ENCODE measurements around the gene HOXA3.
A peak's percentile ranks its signal among the peaks of the same experiment; 100 is the strongest.

The HOXA3 gene

DNA sequence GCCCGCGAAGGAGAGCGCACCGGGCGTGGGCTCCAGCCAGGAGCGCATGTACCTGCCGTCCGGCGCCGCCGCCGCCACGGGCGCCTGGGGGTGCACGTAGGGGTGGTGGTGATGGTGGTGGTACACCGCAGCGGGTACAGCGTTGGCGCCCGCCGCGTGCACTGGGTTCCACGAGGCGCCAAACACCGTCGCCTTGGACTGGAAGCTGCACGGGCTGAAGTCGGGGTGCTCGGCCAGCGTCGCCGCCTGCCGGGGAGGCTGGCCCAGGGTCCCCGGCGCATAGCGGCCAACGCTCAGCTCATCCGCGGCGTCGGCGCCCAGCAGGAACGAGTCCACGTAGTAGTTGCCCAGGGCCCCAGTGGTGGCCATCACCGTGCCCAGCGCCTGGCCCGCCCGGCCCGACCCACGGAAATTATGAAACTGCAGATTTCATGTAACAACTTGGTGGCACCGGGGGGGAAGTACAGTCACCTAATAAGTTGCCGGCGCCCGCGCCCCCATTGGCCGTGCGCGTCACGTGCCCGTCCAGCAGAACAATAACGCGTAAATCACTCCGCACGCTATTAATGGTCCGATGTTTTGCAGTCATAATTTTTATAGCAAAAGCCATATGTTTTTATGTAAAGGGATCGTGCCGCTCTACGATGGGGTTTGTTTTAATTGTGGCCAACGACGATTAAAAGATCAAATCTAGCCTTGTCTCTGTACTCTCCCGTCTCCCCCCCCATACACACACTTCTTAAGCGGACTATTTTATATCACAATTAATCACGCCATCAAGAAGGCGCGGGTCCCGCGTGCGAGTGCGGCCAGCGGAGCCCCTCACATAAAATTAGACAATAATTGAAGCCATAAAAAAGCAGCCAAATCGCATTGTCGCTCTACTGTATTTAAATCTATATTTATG is 13.0 kb upstream of the HOXA3 start, which contains the start of gene HOXA9:
Gene HOXA9, minus strand, starts transcription at position 449 of the 907 bp plus-strand sequence. Its CDS starts 80 bp downstream, at position 369.
- DNase-seq, result no peak

DNA sequence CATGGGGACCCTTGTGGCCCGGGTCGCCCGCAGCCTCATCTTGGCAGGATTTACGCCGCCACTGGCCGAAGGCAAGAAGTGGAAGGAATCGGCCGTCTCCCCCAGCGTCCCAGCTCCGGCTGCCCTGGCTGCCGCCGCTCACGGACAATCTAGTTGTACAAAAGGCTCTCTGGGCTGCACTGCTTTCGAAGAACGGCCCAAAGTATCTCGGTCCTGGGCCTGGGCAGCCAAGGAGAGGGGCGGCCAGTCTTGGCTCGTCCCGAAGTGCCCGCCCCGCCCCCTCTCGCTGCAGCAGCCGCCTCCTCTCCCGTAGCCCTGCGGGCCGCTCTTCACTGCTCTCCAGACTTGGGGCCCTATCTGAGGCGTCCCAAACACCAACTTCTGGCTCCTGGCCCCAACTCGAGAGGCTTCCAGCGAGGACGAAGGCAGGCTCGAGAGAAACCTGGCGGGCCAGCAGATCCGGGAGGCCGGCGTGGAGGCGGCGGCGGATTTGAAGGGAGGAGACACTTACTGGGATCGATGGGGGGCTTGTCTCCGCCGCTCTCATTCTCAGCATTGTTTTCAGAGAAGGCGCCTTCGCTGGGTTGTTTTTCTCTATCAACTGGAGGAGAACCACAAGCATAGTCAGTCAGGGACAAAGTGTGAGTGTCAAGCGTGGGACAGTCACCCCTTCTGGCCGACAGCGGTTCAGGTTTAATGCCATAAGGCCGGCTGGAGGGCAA is 12.1 kb upstream of the HOXA3 start:
- no peak for DNase-seq

DNA sequence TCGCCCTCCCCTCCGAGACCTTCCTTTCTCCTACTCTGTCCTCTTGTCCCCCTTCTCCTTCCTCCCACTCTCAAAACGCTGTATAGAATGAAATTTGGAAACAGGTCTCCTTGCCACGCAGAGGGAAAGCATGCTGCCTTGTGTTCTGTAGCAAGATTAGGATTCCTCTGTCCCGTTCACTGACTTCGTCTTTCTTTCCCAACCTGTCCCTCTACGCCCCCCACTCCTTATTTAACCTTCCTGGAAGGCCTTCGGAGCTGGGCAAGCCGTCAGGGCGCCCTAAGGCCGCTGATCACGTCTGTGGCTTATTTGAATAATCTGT is 11.6 kb upstream of the HOXA3 start:
- no peak for DNase-seq

DNA sequence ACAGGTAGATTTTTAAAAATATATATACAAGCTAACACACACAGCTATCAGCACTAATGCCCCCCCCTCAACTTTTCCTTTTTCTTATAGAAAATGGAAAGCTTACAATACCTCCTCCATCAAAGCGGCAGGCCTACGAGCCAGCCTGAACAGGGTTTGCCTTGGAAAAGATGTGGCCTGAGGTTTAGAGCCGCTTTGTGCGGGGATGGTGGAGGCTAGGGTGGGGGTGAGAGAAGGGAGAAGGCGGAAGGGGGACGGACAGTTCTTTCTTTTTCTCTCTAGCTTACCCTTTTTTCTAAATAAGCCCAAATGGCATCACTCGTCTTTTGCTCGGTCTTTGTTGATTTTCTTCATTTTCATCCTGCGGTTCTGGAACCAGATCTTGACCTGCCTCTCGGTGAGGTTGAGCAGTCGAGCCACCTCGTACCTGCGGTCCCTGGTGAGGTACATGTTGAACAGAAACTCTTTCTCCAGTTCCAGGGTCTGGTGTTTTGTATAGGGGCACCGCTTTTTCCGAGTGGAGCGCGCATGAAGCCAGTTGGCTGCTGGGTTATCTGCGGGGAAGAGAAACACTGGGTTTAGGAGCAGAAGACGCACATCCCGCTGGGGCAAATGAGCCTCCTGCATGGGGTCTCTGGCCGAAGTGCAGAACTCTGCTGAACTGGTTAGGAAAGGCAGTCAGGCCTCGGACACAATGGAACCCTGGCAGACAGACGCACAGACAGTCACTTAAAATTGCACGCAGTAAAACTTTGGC is 11.1 kb upstream of the HOXA3 start:
- no peak for DNase-seq

DNA sequence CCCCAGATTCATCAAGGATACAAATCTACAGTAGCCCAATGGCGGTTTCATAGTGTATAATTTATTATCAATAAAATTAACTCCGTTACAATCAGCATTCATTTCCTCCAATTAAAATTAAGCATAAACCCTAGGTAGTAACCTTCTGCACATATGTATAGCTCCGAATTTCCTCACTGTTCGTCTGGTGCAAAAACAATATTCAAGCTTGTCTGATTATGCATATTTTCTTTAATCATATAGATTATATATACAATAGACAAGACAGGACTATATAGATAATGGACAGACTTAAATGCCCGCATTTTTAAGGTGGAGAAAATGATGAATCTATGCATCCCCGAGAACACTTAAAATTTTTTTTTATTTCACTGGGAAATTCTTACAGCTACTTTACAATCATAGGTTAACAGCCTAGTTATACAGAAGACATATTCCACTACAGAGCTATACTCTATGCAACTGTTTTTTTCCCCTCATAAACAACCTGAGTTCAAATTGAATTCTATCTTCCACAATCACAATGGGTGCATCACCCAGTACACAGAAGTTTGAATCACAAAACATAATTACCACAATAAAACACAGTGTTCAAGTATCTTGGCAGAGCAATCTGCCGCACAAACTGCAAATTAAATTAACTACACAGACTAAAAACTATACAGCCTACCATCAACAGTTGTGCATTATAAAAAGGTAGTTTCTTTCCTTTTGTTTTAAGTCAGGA is 10.3 kb upstream of the HOXA3 start:
- DNase-seq, result no peak

DNA sequence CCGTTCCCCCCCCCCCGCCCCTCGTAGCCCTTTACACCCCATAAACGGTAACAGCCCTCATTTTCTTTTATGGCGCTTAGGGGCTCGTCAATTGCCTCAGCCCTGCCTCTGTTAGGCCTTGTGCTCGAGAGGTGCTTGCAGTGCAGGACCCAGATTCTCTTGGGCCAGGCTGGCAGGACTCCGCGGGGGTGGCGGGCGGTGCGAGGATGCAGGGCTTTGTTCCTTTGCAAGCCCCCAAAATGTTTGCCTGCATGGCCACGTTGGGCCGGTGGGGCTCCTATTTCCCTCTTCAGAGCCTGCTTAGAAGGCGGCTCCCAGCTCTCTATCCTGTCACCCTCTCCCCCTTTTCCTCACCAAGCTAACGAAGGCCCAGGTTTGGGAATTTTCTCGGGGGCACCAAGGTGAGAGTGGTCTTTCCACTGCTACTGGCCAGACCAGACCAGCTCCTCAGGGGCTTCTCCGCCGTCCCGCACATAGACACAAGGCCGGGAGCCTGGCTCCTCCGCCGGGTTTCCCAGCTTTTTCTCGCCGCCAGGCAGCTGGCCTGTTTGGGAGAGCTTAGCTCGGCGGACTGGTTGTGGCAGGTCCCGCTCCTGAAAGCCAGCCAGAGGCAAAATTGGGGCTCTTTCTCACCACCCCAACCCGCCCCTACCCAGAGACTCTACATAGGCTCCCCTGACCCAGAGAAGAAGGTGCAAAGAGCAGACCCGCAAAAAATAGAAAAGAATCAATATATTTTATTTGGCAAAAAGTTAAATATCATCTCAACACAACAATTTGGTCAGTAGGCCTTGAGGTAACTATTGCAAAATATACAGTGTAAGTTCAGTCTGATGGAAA is 9.6 kb upstream of the HOXA3 start:
- no peak for DNase-seq

DNA sequence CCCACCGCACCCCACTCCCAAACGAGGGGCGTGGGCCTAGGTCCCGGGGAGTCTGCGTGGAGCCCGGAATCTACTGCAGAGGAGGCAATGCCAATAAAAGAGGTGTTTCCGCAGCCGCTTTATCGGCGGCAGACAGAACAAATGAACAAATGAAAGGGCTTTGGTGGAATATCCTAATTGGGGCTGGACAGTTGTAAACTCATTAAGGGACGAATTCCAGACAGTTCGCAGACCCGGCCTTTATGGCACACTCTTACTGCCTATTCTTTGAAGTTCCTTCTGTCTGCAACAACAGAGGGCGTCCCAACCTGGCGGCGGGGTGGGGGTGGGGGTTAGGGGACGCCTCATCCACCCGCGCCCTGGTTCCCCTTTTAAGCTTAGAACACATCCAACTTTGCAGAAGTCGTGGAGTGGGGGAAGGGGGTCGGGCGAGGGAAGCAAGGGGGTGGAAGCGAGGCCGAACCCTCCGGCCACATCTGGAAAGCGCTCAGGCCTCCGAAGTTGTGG is 8.9 kb upstream of the HOXA3 start:
- no peak for DNase-seq

DNA sequence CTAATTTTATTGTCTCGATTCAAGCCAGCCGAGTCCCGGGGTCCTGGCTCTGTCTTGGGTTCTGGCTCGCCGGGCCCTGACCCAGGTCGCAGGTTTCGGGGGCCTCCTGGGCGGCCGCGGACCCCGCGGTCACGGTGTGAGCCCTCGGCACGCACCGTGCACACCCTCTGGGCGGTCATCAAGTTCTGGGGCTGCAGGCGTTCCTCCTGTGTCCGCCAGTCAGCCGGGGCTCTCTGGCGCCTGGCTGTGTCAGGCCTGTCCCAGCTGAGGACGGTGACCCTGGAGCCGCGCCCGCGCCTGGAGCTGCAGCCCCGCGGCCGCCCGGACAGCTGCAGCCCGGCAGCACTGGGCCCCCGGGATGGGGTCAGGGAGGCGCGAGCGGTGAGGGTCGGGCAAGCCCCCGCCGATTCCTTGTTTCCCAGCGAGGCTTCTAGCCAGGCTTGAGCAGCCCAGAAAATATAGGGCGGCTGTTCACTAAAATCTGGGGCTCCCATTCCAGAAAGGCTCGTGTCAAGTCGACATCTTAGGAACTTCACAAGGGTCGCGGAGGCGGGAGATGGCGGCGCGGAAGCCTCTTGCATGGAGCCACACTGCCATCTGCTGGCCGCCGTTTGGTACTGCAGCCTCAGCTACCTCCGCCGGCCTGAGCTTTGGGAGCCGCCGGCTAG is 8.3 kb upstream of the HOXA3 start:
- DNase-seq, result peak; percentile 70

DNA sequence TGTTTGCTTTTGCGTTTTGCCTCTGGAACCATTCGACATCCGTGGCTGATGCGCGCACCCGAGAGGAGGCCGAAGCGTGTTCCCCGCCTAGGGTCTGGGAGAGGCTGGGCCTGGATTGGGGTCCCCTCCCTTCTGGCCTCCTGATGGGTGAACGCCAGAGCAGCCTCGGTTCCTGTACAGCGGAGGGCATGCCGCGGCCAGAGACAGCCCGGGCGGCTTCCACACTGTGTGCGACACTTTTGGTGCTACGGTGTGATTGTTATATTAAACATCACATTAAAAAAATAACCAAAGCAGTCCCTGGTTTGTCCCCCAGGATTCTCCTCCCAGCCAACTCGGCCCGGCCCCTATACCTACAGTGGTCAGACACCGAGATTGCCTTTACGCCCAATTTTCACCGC is 7.8 kb upstream of the HOXA3 start:
- no peak for DNase-seq

- DNase-seq, result no peak
These were observed 7.1 kb upstream of the HOXA3 start for GRCh38 chr7:27159266-27160144.

DNA sequence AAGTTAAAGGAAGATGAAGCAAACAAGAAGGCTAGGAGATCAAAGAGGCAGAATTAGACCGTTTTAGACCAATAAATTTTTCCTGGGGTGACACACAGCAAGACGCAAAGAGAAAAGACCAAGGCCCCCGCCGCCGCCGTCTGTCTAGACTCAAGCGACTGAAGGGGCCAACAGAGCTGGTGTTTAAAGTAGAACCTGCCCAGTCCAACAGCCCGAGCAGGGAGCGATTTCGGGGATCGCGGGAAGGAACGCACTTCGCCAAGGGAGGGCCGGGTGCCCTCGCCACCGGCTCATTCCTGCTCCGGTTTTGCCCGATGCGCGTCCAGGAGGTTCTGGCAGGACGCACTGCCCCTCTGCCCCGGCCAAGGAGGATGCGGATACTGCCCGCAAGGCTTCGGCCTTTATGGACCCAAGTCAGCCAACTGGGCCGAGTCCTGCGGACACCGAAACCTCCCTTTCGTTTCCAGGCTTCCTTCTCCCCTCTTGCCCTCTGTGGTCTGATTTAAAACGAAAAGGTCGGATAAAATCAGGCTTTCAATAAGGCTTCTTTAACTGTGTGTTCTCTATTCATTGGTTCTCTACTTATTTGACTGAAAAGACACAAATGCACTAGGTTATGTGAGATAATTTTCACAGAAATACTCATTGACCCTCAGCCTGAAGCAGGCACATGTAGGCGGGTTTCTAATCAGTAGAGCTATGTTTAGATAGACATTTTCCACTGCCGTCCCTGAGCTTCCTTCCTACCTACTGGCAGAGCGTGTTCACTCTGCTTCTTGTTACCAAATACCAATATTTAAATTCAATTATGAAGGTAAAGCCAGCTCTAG is 6.3 kb upstream of the HOXA3 start:
- no peak for DNase-seq

DNA sequence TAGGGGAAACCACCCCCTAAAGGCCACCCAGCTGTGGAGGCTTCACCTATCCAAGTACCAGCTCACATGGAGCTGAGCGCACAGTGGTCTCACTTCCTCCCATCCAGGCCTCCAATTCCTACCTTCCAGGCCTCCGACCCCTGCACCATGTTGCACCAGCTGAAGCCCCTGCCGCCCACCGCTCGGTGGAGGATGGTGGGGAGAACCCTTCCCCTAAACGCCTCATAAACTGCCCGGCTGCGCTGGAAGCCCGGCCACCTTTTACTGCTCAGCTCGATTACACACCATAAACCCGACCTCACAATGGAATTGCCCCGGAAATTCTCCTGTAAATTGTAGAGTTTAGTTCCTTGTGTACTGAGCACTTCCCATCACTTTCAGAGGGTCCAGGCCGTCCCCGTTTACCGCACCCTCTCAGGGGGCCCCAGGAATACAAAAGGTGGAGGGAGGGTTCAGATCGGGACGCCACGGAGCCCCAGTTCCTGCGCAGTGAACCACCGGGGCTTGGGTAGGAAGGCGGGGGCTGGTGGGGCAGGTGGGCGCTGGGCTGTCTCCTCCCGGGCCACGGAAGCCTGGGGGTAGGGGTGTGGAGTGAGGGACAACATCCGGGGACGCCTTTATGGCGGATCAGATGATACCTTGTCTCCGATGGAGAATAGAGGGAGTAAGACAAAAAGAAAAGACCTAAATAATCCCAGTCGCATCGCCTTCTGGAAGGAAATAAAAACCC is 5.5 kb upstream of the HOXA3 start:
- no peak for DNase-seq

- DNase-seq, result no peak
These were observed 4.7 kb upstream of the HOXA3 start for GRCh38 chr7:27156916-27157701.

DNA sequence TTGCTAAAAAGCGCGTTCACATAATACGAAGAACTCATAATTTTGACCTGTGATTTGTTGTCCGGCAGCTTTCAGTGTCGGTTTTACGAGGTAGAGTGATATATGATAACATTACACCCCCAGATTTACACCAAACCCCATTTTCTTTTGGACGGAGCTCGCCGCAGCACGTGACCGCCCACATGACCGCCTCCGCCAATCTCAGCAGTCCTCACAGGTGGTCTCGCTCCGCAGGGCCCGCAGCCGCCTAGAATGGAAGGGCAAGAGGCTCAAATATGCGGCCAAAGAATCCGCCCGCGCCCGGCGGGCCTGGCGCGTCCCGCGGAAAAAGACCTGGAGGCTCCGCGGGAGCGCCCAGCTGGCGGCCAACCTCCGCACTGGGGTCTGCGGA is 4.1 kb upstream of the HOXA3 start, which contains the start of gene HOXA7:
Gene HOXA7, minus strand, starts transcription at position 168 of the 391 bp plus-strand sequence. Its CDS starts 130 bp downstream, at position 38.
- DNase-seq, result peak; percentile 27

DNA sequence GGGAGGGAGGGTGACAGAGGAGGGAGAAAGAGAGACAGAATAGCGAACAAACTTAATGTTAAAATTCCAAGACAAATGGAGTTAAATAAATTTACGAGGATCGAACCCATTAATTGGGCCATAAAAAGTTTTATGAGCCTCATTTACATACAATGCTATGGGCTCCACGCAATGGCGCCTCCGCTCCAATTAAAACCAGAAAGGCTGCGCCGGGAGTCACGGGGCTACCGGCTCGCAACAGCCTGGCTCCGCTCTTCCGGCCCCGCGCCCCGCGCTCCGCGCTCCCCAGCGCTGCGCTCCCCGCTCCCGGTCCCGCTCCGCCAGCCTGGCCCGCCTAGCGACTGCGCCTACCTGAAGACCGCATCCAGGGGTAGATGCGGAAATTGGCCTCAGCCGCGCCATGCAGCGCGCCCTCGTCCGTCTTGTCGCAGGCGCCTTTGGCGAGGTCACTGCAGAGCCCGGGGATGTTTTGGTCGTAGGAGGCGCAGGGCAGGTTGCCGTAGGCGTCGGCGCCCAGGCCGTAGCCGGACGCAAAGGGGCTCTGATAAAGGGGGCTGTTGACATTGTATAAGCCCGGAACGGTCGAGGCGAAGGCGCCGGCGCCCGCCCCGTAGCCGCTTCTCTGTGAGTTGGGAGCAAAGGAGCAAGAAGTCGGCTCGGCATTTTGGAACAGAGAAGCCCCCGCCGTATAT is 3.6 kb upstream of the HOXA3 start:
- no peak for DNase-seq

DNA sequence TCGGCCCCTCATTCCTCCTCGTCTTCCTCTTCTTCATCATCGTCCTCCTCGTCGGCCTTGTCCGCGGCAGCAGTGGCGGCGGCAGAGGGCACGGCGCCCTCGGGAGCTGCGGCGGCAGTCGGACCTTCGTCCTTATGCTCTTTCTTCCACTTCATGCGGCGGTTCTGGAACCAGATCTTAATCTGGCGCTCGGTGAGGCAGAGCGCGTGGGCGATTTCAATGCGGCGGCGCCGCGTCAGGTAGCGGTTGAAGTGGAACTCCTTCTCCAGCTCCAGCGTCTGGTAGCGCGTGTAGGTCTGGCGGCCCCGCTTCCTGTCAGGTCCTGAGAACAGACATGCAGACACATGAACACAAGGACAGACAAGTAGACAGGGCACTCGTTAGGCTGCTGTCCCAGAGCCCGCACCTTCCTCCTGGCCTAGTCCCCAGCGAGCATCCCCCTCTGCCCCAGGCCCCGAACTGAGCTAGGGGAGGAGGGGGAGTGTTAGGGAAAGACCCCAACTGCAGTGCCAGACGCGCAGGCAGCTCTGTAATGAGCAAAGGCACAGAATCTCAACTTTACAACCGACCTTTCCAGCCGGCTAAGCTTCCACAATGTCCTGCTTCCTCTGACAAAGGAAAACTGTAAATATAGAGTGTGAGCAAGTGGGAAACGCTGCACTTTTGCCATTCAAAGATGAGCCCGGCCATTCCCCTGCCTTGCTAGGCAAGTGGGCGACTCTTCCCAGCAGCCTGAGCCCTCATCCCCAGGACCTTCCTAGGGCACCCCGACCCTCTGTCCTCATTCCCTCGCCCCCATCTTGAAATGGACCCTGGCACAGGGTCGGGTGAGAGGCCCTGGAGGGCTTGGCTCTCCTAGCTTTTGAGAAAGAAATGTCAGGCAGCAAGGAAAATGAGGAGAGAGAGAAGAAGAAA is 2.8 kb upstream of the HOXA3 start:
- no peak for DNase-seq

Data from NCI-H2227 treated with DMSO at 0.1 percent for 48 hours (cell line).